GM19025 (cell line): ENCODE data around the gene FGD4.

Source experiments
- ATAC-seq: cut with Tn5 transposase; IDR thresholded peaks from one replicate; pipeline ENCODE4 v1.9.1; 2021; ENCODE audit warnings: mild to moderate bottlenecking, low read depth, moderate library complexity; ENCODE audit not compliant: unreplicated experiment

FGD4 gene

GRCh38 chr12:32402170-32402569 is 2.8 kb downstream of the FGD4 start:
- no peak for ATAC-seq

- ATAC-seq: no peak
Observed at GRCh38 chr12:32402946-32403345, 3.6 kb downstream of the FGD4 start.

DNA sequence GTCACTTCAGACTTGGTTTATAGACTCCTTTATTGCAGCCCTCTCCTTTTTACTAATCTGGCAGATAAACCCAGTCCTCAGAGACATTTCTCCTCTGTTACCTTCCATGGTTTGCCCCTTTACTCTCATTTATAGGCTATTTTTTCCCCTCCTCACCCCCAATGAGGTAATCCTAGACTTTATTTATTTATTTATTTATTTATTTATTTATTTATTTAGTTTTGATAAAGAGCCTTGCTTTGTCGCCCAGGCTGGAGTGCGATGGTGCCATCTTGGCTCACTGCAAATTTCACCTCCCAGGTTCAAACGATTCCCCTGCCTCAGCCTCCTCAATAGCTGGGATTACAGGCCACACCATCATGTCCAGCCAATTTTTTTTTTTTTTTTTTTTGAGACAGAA is 8.4 kb downstream of the FGD4 start:
- ATAC-seq: no peak

GRCh38 chr12:32413412-32413811 is 14.1 kb downstream of the FGD4 start:
- no peak for ATAC-seq

- ATAC-seq: no peak
Observed at GRCh38 chr12:32418221-32418620, 18.9 kb downstream of the FGD4 start.

- no peak for ATAC-seq
Observed at GRCh38 chr12:32418903-32419519, 19.7 kb downstream of the FGD4 start.

GRCh38 chr12:32419520-32419960 is 20.2 kb downstream of the FGD4 start:
- ATAC-seq: no peak

- ATAC-seq: no peak
Observed at GRCh38 chr12:32420356-32420755, 21.0 kb downstream of the FGD4 start.

DNA sequence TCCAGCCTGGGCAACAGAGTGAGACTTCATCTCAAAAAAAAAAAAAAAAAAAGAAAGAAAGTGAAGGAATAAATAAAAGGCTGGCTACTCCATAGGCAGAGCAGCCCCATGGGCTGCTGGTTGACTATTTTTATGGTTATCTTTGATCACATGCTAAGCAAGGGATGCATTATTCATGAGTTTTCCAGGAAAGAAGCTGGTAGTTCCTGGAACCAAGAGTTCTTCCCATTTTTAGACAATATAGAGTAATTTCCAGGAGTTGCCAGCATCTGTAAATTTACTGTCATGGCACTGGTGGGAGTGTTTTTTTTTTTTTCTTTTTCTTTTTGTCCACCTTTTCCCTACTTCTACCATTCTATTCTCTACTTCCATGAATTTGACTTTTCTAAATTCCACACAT is 24.2 kb downstream of the FGD4 start:
- no peak for ATAC-seq

GRCh38 chr12:32431025-32431424 is 31.7 kb downstream of the FGD4 start:
- no peak for ATAC-seq

- no peak for ATAC-seq
Observed at GRCh38 chr12:32435921-32436705, 36.8 kb downstream of the FGD4 start.

DNA sequence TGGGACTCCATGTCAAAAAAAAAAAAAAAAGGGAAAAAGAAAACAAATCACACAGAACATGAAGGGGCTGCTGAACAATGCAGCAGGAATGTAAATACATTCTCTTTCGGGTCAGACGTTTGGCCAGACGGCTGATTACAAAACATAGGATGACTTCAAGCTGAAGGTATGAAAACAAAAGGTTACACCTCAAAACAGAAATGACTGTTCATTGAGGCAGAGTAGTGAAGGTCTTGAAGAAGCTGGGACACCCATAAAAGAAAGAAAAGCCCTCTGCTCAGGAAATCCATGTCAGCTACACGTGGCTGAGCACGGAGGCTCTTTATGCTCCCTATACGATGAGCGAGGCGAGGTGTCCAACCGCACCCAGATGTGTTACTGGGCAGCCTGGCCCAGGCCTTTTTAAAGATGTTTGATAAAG is 37.7 kb downstream of the FGD4 start:
- no peak for ATAC-seq

GRCh38 chr12:32440120-32440865 is 40.9 kb downstream of the FGD4 start:
- ATAC-seq: no peak

DNA sequence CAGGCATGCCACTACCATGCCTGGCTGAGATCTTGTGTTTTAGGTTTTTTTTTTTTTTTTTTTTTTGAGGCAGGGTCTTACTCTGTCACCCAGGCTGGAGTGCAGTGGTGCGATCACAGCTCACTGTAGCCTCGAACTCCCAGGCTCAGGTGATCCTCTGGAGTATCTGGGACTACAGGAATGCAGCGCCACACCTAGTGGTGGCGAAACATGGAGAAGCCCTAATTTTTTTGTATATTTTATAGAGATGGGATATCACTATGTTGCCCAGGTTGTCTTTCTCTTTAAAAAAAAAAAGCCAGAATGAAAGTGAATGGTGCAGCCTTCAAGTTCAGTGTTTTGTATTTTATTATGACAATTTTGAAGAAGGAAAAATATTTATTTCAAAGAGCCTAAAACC is 44.1 kb downstream of the FGD4 start:
- no peak for ATAC-seq

GRCh38 chr12:32444895-32445294 is 45.5 kb downstream of the FGD4 start:
- no peak for ATAC-seq

DNA sequence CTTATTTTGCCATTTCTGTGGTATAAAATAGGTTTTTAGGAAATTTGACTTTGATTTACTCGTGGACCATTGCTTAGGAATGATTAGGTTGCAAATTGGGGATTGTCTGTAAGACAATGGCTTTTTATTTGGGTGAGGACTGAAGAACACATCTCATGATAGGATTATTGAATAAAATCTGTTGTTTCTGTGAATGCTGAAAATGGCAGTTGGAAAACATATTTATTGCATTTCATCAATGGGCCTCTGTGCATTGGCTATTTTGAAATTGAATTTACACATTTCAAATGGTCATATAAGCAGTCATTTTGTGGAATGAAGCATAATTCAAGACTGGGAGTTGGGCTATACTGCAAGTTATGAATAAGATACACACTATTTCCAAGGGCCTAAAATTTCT is 46.0 kb downstream of the FGD4 start:
- ATAC-seq: no peak

DNA sequence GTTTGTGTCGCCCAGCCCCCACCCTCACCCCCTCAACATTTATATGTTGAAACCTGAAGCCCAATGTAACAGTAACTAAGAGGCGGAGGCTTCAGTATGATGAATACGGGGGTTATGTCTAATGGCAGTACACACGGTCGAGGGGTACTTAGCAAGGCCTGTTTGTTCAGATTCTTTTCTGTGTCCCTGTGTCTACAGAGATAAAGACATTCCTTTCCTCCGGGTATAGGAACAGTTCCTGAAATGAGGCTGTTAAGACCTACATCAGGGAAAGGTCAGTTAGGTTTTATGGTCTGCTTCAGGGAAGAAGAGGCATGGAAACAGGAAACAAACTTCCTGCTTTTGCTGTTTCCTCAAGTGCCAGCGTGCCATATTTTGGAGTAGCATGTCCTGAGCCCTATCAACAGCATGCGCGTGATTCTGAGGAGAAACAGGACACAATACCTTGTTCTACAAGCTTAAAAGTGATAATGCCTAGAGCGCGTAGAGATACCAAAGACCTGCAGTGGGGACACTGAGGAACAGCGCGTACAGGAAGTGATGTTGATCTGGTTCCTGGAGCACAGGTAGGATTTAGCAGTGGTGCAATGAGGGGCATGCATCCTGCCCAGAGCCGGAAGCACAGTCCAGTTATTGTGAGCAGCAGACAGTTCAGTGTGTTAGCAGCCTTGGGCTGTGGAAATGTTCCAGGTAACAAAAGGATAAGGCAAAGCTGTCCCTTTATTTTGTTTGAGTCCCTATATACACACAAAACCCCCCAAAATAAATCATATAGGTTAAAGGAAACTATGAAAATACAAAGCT is 47.2 kb downstream of the FGD4 start:
- no peak for ATAC-seq

DNA sequence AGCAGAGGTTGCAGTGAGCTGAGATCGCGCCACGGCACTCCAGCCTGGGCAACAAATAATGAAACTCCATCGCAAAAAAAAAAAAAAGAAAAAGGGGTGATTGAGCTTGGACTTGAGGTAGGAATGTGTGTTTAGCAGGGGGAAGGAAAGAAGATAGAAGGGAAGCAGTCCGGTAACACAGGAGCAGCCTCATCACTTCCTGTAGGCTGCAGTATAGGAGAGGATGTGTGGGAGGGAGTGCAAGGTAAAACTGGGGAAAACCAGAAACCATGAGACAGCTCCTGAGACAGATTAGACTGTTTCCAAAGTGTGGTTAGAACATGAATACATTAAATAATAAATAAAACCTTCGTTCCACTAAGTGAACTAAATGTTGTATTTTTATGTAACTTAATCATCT is 49.2 kb downstream of the FGD4 start:
- ATAC-seq: no peak

DNA sequence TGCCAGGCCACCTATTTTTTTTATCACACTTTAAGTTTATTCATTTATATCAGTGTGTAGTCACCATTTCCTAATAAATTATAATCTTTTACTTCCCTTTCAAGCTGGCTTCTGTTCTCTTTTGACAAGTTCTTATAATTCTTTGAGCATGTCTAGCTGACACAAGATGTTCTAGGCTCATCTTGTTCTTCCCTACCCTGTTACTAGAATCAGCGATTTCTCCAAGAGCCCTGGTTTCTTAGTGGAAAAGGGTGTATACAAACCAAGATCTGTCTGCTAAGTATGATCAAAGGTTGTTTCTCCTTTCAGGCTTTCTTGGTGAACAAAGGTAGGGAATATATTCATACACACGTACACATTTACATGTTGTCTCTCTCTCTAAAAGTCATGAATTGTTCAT is 51.0 kb downstream of the FGD4 start:
- ATAC-seq: no peak

- ATAC-seq: no peak
Observed at GRCh38 chr12:32450768-32451167, 51.4 kb downstream of the FGD4 start.

DNA sequence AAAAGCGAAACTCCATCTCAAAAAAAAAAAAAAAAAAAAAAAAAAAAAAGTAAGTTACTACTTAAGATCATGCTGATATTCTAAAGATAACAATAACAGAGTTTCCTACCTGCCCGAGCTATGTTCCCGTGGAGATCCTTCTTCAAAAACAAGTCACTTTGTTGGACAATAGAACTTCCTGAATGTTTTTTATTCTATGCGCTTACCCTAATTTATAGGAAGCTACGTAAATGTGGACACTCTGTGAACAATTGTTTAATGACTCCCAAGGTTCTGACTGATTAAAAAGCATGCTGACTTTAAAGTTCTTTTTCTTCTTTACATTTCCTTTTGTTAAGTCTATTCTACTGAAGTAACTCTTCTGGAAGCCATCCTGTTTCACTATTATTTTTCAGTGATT is 52.5 kb downstream of the FGD4 start:
- ATAC-seq: no peak
